H54 (cell line): ENCODE results near the gene THBS2.
"Not testable (repeated sequence)": the region's sequence is repeated elsewhere in the genome, so short reads cannot be mapped to it uniquely, and the experiment has no call there.

Source experiments
- DNase-seq: peaks from one replicate; pipeline ENCODE4 v3.0.0; 2011; ENCODE audit warnings: low spot score, mixed read lengths; ENCODE audit not compliant: insufficient read length
- FAIRE-seq: peaks from 3 replicates; lab custom pipeline; 2011; peaks lifted over from hg19 to GRCh38; lab: Jason Lieb, UNC
- POLR2A ChIP-seq: IDR thresholded peaks from 2 replicates; pipeline ENCODE4 v1.6.1; 2011; ENCODE audit warnings: low read depth, mild to moderate bottlenecking, low read length

THBS2 gene

GRCh38 chr6:169224716-169225115, 28.9 kb downstream of the THBS2 start:
- FAIRE-seq (no peak), DNase-seq (no peak)
- no peak for TF ChIP-seq POLR2A

DNA sequence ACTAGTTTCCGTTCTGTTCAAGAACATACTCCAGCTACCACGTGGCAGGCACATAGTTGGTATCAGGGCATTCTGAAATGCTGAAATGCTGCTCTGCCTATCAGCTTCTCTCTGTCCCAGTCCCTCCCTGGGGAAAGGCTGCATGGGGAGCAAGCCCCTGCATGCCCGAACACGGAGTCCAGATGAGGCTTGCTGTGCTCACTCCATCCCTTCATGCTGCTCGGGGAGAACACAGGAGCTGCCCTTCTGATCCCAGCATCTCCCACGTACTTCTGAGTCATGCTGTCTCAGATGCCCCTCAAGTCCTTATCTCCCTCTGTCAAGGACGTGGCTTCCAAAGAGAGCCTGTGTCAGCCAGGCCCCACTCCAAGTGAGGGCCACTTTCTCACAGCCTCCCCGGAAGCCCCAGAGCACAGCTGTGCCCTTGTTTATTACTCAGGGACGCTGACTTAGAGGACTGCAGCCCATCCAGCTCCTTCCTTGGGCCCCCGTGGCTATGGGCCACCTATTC, 29.4 kb downstream of the THBS2 start:
- DNase-seq (no peak), FAIRE-seq (no peak)
- TF ChIP-seq POLR2A = no peak

DNA sequence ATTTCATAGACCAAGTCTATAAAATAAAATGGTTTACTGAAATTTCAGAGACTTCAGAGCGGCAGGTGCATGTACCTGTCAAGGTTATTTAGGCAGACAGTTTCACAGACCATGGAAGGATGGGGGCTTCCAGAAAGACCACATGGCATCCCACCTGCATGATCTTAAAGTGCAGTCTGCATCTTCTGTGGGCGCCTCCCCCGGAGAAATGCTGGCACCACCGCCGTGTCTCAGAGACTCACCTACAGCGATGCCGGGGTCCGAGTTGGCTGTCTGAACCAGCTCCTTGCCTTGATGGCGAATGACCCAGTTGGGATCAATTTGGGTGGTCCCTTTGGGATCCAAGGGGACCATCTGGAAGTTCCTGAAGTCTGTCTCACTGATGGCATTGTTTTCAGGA, 30.6 kb downstream of the THBS2 start:
- DNase-seq = no peak
- no peak for FAIRE-seq
- TF ChIP-seq POLR2A = no peak

GRCh38 chr6:169222126-169222525, 31.5 kb downstream of the THBS2 start:
- no peak for TF ChIP-seq POLR2A
- no peak for FAIRE-seq
- no peak for DNase-seq

DNA sequence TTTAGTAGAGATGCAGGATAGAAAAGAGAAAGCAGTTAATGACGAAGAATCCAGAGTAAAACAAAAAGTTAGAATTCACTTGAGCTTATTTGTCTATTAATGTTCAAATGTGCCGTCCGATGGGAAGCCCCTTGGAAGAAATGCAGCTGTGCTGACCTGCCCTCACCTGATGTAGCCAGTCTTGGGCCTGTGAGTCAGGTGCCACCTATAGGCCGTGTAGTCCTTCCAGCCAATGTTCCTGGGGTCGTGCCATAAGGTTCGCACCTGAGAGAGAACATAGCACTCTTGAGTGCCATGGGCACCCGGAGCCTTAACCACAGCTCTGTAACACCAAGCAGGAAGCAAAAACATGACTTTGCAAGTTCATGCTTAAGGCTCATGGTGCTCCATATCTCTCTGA, 32.4 kb downstream of the THBS2 start:
- no peak for TF ChIP-seq POLR2A
- FAIRE-seq = no peak
- DNase-seq = no peak

GRCh38 chr6:169220068-169220964, 33.3 kb downstream of the THBS2 start:
- no peak for DNase-seq
- no peak for FAIRE-seq
- no peak for TF ChIP-seq POLR2A

GRCh38 chr6:169217972-169218371, 35.7 kb downstream of the THBS2 start:
- no peak for DNase-seq
- no peak for TF ChIP-seq POLR2A
- FAIRE-seq = no peak

DNA sequence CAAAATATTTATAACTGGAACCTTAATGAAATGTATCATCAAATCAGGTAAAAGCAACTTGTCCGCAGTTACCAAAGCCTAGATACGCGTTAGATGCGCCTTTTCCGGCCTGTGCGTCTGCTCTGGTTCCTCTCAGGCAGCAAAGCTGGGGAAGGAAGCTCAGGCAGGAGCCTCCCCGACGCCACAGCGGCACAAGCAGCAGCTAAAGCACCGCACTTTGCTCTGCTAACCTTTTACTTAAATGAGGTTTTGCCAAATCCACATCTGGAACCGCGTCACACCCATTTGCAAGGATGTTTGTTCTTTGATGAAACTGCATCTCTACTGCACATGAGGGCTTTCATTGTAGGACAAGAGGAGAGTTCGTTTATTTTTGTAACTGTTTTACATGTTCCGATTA, 36.8 kb downstream of the THBS2 start:
- FAIRE-seq (no peak), DNase-seq (no peak)
- no peak for TF ChIP-seq POLR2A

- DNase-seq (no peak), FAIRE-seq (no peak)
- TF ChIP-seq POLR2A = no peak
Measured at GRCh38 chr6:169215201-169215681, 38.4 kb downstream of the THBS2 start.

- not testable (repeated sequence) for FAIRE-seq
- peak; percentile 30 for DNase-seq
Measured at GRCh38 chr6:169214789-169215188, 38.9 kb downstream of the THBS2 start.

DNA sequence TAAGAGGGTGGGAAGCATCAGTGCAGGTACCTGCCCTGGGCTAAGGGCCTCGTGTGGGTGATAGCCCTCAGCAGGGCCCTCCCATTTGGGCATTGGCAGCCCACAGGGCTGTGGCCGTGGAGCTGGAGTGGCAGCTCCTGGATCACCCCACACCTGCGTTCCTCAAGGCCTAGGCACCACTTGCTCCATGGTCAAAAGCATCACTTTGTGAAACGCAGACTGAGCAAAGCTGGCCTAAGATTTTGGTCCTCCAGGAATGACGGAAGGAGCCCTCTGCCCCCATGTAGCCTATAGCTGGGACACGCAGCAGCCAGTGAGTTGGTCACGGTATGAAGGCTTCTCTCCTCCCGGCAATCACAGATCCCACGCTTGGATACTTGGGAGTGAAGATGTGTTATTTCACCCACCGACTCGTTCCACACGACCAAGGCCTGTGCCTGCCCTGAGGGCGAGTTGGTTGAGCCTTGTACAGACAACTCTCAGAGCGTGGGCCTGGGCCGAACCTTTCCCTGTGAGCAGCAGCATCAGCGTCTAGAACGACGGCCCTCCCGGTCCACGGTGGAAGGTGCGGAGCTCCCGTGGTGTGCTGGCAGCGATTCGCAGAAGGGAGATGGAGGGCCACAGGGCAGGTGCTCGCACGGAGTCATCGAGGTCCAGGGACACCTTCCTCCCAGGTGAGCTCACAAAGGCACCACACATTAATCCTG, 39.7 kb downstream of the THBS2 start:
- no peak for TF ChIP-seq POLR2A
- no peak for FAIRE-seq
- no peak for DNase-seq

- no peak for TF ChIP-seq POLR2A
- DNase-seq = peak; percentile 84
Measured at GRCh38 chr6:169212897-169213813, 40.5 kb downstream of the THBS2 start.

GRCh38 chr6:169212436-169212835, 41.2 kb downstream of the THBS2 start:
- no peak for TF ChIP-seq POLR2A
- FAIRE-seq (no peak), DNase-seq (no peak)

More at GRCh38 chr6:169212897-169213813, 40.5 kb downstream of the THBS2 start:
- no peak for FAIRE-seq
